COR-L47 (cell line): ENCODE measurements around the gene ELF1.
"Not testable (repeated sequence)": the region's sequence is repeated elsewhere in the genome, so short reads cannot be mapped to it uniquely, and the experiment has no call there.

Experiments
- DNase-seq: peaks from one replicate; lab custom pipeline; 2025; lab: John Stamatoyannopoulos, UW

The ELF1 gene

GRCh38 chr13:40884175-40884574 lies 134.9 kb downstream of the ELF1 start:
- not testable (repeated sequence) for DNase-seq
